GM12878 (cell line): Measurements from ENCODE around the gene RFX7. TPM values are rescaled to one million over a fixed set of nuclear protein-coding genes. Genes with fewer than 3 reads are reported as not detected.

Experiments used
- ATAC-seq: fragments of 200-7000 bp; cut with Tn5 transposase; 3 replicates; pipeline ENCODE4 v1.9.1; 2020; ENCODE audit warnings: mild to moderate bottlenecking, moderate library complexity
- BruUV-seq: library from RNA; stranded (reverse); fragments of 400-500 nt; replicated peaks from 2 replicates; lab custom pipeline; 2021; lab: Mats Ljungman, UMichigan
- CTCF ChIA-PET: fragments of 300-600 bp; sonication (Branson Sonifier 250); formaldehyde crosslinking; extraction: SDS; loops from one replicate; lab custom pipeline; 2021; ENCODE audit warnings: inconsistent platforms; lab: Yijun Ruan, JAX
- POLR2A ChIA-PET: fragments of 350-600 bp; formaldehyde crosslinking; extraction: SDS; loops from one replicate; lab custom pipeline; 2021; ENCODE audit warnings: inconsistent platforms; lab: Charles Lee
- RAD21 ChIA-PET: fragments of 300-600 bp; sonication (Branson Sonifier 250); formaldehyde crosslinking; loops from one replicate; lab custom pipeline; 2023; ENCODE audit warnings: antibody characterized with exemption; ENCODE audit not compliant: unreplicated experiment; lab: Charles Lee
- SMC1A ChIA-PET: fragments of 300-600 bp; sonication (Branson Sonifier 250); formaldehyde crosslinking; loops from one replicate; lab custom pipeline; 2023; ENCODE audit not compliant: unreplicated experiment, uncharacterized antibody; lab: Charles Lee
- DNase-seq: peaks from one replicate; pipeline ENCODE4 v3.0.0-alpha.2; 2011; ENCODE audit warnings: low read depth, low spot score
- FAIRE-seq: peaks from 3 replicates; lab custom pipeline; 2011; peaks lifted over from hg19 to GRCh38; lab: Jason Lieb, UNC
- H2AFZ ChIP-seq: 2 replicates; pipeline ENCODE4 v1.6.0; 2011; ENCODE audit warnings: low read depth, low read length, control low read depth; ENCODE audit not compliant: control insufficient read depth
- H3K27ac ChIP-seq: 2 replicates; pipeline ENCODE4 v1.5.1; 2011; ENCODE audit warnings: control low read depth; ENCODE audit not compliant: control insufficient read depth, insufficient read depth
- H3K27me3 ChIP-seq, 2 experiments: replicated peaks in 1 of 2; 2 replicates each; pipeline versions ENCODE4 v1.6.0 to v1.6.1; 2011; ENCODE audit warnings: low read length in 1 of 2; ENCODE audit not compliant: control insufficient read depth in 2 of 2, insufficient read depth in 2 of 2
- H3K36me3 ChIP-seq, 2 experiments: 2 replicates each; pipeline ENCODE4 v1.5.1; 2011; ENCODE audit warnings: low read length in 1 of 2; ENCODE audit not compliant: control insufficient read depth in 2 of 2, insufficient read depth in 2 of 2
- H3K4me1 ChIP-seq: 2 replicates; pipeline ENCODE4 v1.6.1; 2011; ENCODE audit warnings: mild to moderate bottlenecking, low read length, moderate library complexity, mixed read lengths; ENCODE audit not compliant: control insufficient read depth, insufficient read depth
- H3K4me2 ChIP-seq: 2 replicates; pipeline ENCODE4 v1.6.0; 2011; ENCODE audit warnings: control low read depth; ENCODE audit not compliant: control insufficient read depth, insufficient read depth
- H3K4me3 ChIP-seq: fragments of 200-600 bp; sonication (generic); 2 replicates; pipeline ENCODE4 v1.5.1; 2016
- H3K79me2 ChIP-seq: 2 replicates; pipeline ENCODE4 v1.6.0; 2011; ENCODE audit warnings: low read length; ENCODE audit not compliant: control insufficient read depth, insufficient read depth
- H3K9ac ChIP-seq: 2 replicates; pipeline ENCODE4 v1.8.0; 2011; ENCODE audit warnings: low read length, control low read depth, mixed read lengths; ENCODE audit not compliant: control insufficient read depth, insufficient read depth
- H3K9me3 ChIP-seq: replicated peaks from 3 replicates; pipeline ENCODE4 v1.5.1; 2011; ENCODE audit warnings: mild to moderate bottlenecking, low read length; ENCODE audit not compliant: control insufficient read depth, insufficient read depth
- H4K20me1 ChIP-seq: 2 replicates; pipeline ENCODE4 v1.6.0; 2011; ENCODE audit not compliant: control insufficient read depth, insufficient read depth
- HCFC1 ChIP-seq: fragments of 150-350 bp; IDR thresholded peaks from 2 replicates; pipeline ENCODE4 v1.6.1; 2014; ENCODE audit warnings: low read length
- IKZF1 ChIP-seq: fragments of 450-650 bp; conservative IDR thresholded peaks from 2 replicates; pipeline ENCODE4 v1.6.1; 2017; ENCODE audit warnings: antibody characterized with exemption, mild to moderate bottlenecking
- MTA3 ChIP-seq: IDR thresholded peaks from 2 replicates; pipeline ENCODE4 v1.6.1; 2012; ENCODE audit warnings: low read length, inconsistent platforms, borderline replicate concordance
- MXI1 ChIP-seq: fragments of 150-350 bp; IDR thresholded peaks from 2 replicates; pipeline ENCODE4 v1.6.1; 2011; ENCODE audit warnings: low read depth, mild to moderate bottlenecking, inconsistent platforms, low read length, improper control_type of control experiment
- MYC ChIP-seq: IDR thresholded peaks from 2 replicates; pipeline ENCODE4 v1.6.1; 2011; ENCODE audit warnings: mild to moderate bottlenecking, low read length, moderate library complexity, inconsistent platforms; ENCODE audit not compliant: insufficient read depth, insufficient replicate concordance, insufficient read length, severe bottlenecking
- NR2C2 ChIP-seq: IDR thresholded peaks from 2 replicates; pipeline ENCODE4 v1.6.1; 2011; ENCODE audit warnings: borderline replicate concordance, low read depth; ENCODE audit not compliant: control insufficient read depth, insufficient read length
- SMAD5 ChIP-seq: IDR thresholded peaks from 2 replicates; pipeline ENCODE4 v1.6.1; 2016; ENCODE audit warnings: antibody characterized with exemption, low read depth
- SMARCA5 ChIP-seq: fragments of 450-650 bp; IDR thresholded peaks from 2 replicates; pipeline ENCODE4 v1.6.1; 2017; ENCODE audit warnings: mild to moderate bottlenecking
- STAT1 ChIP-seq: fragments of 450-650 bp; conservative IDR thresholded peaks from 2 replicates; pipeline ENCODE4 v1.6.1; 2014; ENCODE audit warnings: antibody characterized with exemption, mild to moderate bottlenecking
- TCF3 ChIP-seq: IDR thresholded peaks from 2 replicates; pipeline ENCODE4 v1.6.1; 2012; ENCODE audit warnings: low read depth, mild to moderate bottlenecking, low read length, borderline replicate concordance; ENCODE audit not compliant: insufficient read depth
- ZBED1 ChIP-seq: IDR thresholded peaks from 2 replicates; pipeline ENCODE4 v1.6.1; 2016; ENCODE audit warnings: borderline replicate concordance
- ZNF24 ChIP-seq: fragments of 450-650 bp; IDR thresholded peaks from 2 replicates; pipeline ENCODE4 v1.6.1; 2017; ENCODE audit warnings: antibody characterized with exemption, mild to moderate bottlenecking
- WGBS: methylation state at CpG from one replicate; pipeline ENCODE4 v1.1.6; 2016; ENCODE audit warnings: low lambda C conversion rate; ENCODE audit not compliant: insufficient replicate concordance, insufficient coverage; ENCODE audit errors: missing lambda C conversion rate; 5-methylcytosine and 5-hydroxymethylcytosine counted together
- in situ Hi-C: fragments of 300-500 bp; cut with MboI; formaldehyde crosslinking; loops from 9 replicates; pipeline ENCODE4 v1.14.3; 2018; ENCODE audit warnings: mixed read lengths
- intact Hi-C: fragments of 100-400 bp; cut with micrococcal nuclease; formaldehyde crosslinking; loops from one replicate; pipeline ENCODE4 v1.14.2; 2022; ENCODE audit not compliant: unreplicated experiment
- polyA plus RNA-seq, 11 experiments: library from polyadenylated mRNA; depleted of rRNA in 4 of 11; unstranded in 6 of 11; stranded (reverse) in 5 of 11; fragments of >200 nt; fragmentation: Nextera tagmentation in 4 of 11; fragmentation: Illumina TruSeq in 1 of 11; extraction: Ambion mirVana in 4 of 11; extraction: Trizol in 1 of 11; gene quantifications; 1 replicate in 1 of 11; 2 replicates in 10 of 11; pipeline versions ENCODE4 v1.2.1 to v1.2.3, GENCODE V29; 2011 to 2016; ENCODE audit warnings: inconsistent platforms in 2 of 11, missing spikeins in 2 of 11, low read depth in 1 of 11
- total RNA-seq, 4 experiments: library from RNA; depleted of rRNA in 3 of 4; stranded (reverse); fragments of >200 nt in 3 of 4; fragmentation: Illumina TruSeq in 1 of 4; extraction: Trizol in 1 of 4; gene quantifications; 2 replicates each; pipeline versions ENCODE4 v1.2.1 to v1.2.3, GENCODE V29; 2013 to 2021
- TF ChIP-seq, protein P1 (sequence below): IDR thresholded peaks from 2 replicates; pipeline ENCODE4 v1.6.1; 2011; ENCODE audit warnings: low read depth, mild to moderate bottlenecking, low read length, moderate library complexity, borderline replicate concordance; ENCODE audit errors: extremely low read depth
- TF ChIP-seq, protein P2 (sequence below): fragments of 450-650 bp; IDR thresholded peaks from 2 replicates; pipeline ENCODE4 v1.6.1; 2017; ENCODE audit warnings: borderline replicate concordance
- TF ChIP-seq, protein P3 (sequence below): fragments of 150-350 bp; IDR thresholded peaks from 2 replicates; pipeline ENCODE4 v1.6.1; 2016; ENCODE audit warnings: low read depth, low read length

Gene RFX7
- total and polyA plus RNA-seq, 10 of the 15 experiments (the other 5 are each of a cell fraction or from before 2014, with no cell fraction given): 3.2 to 31.4 (median 10.7) TPM

DNA sequence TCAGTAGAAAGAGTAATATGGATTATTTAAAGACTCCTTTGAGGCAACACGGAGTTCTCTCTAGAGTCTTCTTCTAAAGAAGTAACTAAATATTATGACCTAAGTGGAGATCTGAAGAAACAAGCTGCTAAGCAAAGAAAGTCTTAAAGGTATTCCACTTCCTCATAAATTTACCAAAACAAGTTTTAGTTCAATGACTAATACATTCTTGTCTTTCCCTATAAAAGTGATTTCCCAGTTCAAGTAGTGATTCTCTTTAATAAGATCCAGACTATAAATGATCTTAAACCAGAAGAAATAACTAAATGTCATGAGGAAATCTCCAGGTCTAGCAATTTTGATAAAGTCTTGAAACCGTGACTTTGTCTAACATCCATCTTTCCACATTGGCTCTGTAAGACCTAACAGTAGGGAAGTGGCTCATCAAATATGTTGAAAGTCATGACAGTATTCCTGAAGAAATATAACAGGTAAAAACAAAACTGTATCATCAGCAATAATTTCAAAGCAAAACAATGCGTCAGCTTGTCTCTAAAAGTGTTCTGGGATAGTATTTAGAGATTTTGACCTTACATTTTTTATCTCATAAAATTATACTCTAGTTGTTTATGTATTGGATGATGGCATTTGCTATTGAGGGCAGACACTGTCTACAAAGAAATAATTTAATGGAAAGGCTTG, 198.5 kb downstream of the RFX7 start:
- Histone ChIP-seq H3K4me3 (no peak overlapping the region), H4K20me1 (no peaks in the 10 kb centered on the region), H2AFZ (no peak overlapping the region), H3K79me2 (no peaks in the 10 kb centered on the region), H3K9ac (no peak overlapping the region), H3K36me3 (no peaks in the 10 kb centered on the region), H3K4me1 (peaks cover 3% of the 10 kb centered on the region; the same call in 1 of the 2 replicates), H3K9me3 (no peaks in the 10 kb centered on the region), H3K27ac (no peak overlapping the region), H3K27me3 (no peaks in the 10 kb centered on the region), H3K4me2 (no peak overlapping the region)
- in situ Hi-C loops: no loop called here
- CTCF ChIA-PET: no interaction called here
- 47% methylated on average over 3 of the region's 3 CpGs for WGBS
- SMC1A ChIA-PET: no interaction called here
- DNase-seq (no peak), ATAC-seq (no peak), FAIRE-seq (no peak)
- RAD21 ChIA-PET: no interaction called here
- POLR2A ChIA-PET: no interaction called here
- no peak for TF ChIP-seq TCF3
- TF ChIP-seq HCFC1: no peak
- TF ChIP-seq, protein P1, sequence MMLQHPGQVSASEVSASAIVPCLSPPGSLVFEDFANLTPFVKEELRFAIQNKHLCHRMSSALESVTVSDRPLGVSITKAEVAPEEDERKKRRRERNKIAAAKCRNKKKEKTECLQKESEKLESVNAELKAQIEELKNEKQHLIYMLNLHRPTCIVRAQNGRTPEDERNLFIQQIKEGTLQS: no peak
- TF ChIP-seq NR2C2: no peak
- TF ChIP-seq IKZF1: no peak
- TF ChIP-seq MYC: no peak
- TF ChIP-seq, protein P2, sequence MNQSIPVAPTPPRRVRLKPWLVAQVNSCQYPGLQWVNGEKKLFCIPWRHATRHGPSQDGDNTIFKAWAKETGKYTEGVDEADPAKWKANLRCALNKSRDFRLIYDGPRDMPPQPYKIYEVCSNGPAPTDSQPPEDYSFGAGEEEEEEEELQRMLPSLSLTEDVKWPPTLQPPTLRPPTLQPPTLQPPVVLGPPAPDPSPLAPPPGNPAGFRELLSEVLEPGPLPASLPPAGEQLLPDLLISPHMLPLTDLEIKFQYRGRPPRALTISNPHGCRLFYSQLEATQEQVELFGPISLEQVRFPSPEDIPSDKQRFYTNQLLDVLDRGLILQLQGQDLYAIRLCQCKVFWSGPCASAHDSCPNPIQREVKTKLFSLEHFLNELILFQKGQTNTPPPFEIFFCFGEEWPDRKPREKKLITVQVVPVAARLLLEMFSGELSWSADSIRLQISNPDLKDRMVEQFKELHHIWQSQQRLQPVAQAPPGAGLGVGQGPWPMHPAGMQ: no peak
- TF ChIP-seq SMARCA5: no peak
- TF ChIP-seq, protein P3, sequence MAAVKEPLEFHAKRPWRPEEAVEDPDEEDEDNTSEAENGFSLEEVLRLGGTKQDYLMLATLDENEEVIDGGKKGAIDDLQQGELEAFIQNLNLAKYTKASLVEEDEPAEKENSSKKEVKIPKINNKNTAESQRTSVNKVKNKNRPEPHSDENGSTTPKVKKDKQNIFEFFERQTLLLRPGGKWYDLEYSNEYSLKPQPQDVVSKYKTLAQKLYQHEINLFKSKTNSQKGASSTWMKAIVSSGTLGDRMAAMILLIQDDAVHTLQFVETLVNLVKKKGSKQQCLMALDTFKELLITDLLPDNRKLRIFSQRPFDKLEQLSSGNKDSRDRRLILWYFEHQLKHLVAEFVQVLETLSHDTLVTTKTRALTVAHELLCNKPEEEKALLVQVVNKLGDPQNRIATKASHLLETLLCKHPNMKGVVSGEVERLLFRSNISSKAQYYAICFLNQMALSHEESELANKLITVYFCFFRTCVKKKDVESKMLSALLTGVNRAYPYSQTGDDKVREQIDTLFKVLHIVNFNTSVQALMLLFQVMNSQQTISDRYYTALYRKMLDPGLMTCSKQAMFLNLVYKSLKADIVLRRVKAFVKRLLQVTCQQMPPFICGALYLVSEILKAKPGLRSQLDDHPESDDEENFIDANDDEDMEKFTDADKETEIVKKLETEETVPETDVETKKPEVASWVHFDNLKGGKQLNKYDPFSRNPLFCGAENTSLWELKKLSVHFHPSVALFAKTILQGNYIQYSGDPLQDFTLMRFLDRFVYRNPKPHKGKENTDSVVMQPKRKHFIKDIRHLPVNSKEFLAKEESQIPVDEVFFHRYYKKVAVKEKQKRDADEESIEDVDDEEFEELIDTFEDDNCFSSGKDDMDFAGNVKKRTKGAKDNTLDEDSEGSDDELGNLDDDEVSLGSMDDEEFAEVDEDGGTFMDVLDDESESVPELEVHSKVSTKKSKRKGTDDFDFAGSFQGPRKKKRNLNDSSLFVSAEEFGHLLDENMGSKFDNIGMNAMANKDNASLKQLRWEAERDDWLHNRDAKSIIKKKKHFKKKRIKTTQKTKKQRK: no peak
- TF ChIP-seq SMAD5: no peak
- TF ChIP-seq ZNF24: no peak
- no peak for TF ChIP-seq MTA3
- TF ChIP-seq STAT1: no peak
- TF ChIP-seq ZBED1: no peak
- no peak for TF ChIP-seq MXI1
- intact Hi-C loops: no loop called here
- BruUV-seq: no TSS peak
